Measurements from ENCODE around the gene CPEB1.
"Not testable (repeated sequence)": the region's sequence is repeated elsewhere in the genome, so short reads cannot be mapped to it uniquely, and the experiment has no call there.

GRCh38 chr15:82505842-82506241, 141.3 kb downstream of the CPEB1 start:
- not testable (repeated sequence) for TF ChIP-seq POLR2A, CTCF, EP300 (IDR thresholded peaks at IDR 0.05)

Measured in ovary (tissue), 3 donors.